ENCODE data around the gene ATAD3A.

ATAD3A gene

DNA sequence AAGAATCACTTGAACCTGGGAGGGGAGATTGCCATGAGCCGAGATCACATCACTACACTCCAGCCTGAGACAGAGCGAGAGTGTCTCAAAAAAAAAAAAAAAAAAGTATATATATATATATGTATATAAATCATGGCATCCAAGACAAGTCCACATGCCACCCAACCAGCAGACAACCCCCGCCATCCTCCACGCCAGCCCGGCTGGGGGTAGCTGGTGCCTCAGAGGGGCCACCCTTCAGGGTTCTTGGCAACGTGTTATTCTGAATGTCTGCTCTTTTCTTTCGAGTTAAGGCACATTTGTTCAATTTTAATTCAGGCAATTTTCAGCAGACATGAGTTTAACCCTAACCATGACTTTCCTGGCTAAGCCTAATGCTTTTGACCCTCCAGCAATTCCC is 38.1 kb downstream of the ATAD3A start:
- no peak overlapping the region for H3K4me3 ChIP-seq (ENCODE audit: control insufficient read depth, low read depth, low read length)
- TF ChIP-seq, protein P1, sequence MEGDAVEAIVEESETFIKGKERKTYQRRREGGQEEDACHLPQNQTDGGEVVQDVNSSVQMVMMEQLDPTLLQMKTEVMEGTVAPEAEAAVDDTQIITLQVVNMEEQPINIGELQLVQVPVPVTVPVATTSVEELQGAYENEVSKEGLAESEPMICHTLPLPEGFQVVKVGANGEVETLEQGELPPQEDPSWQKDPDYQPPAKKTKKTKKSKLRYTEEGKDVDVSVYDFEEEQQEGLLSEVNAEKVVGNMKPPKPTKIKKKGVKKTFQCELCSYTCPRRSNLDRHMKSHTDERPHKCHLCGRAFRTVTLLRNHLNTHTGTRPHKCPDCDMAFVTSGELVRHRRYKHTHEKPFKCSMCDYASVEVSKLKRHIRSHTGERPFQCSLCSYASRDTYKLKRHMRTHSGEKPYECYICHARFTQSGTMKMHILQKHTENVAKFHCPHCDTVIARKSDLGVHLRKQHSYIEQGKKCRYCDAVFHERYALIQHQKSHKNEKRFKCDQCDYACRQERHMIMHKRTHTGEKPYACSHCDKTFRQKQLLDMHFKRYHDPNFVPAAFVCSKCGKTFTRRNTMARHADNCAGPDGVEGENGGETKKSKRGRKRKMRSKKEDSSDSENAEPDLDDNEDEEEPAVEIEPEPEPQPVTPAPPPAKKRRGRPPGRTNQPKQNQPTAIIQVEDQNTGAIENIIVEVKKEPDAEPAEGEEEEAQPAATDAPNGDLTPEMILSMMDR (conservative IDR thresholded peaks at IDR 0.05; ENCODE audit: control insufficient read depth, insufficient read depth, low read depth, low read length), result no peak
- DNase-seq (ENCODE audit: low read depth), result no peak

DNA sequence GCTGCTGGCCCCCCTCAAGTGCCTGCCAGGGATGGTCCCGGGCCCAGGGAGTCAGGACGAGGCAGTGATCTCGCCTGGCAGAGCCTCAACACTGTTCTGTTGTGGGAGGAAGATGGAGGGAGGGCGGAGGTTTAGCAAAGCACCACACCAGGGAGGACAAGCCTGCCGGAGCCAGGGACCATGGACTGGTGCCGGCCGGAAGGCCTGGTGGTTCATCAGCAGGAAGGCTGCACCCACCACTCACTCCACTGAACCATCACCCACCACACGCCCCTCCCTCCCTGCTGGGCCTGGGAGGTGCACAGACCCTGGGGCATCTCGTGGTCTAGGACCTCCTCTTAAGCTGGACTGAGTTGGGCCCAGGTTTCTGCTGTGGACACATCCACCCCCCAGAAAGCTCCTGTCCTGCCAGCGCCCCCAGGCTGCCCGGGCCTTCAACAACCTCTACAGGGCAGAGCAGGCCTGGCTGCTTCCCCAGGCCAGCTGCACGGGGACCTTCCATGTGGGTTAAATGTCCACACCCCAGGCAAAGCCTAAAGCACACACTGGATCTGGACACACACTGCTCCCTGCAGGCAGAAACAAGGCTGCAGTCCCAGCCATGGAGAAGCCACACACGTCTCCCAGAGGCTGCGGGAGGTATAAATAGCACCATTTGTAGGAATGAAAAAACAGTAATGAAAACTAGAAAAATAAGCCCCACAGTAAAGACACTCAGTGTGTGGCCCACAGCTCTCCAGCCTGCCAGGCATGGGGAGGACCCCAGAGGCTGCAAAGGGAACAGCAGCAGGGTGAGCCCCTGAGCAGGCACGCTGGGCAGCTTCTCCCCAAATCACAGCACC is 38.9 kb downstream of the ATAD3A start:
- no peak overlapping the region for H3K4me3 ChIP-seq (ENCODE audit: control insufficient read depth, low read depth, low read length)
- TF ChIP-seq, protein P1 (conservative IDR thresholded peaks at IDR 0.05; ENCODE audit: control insufficient read depth, insufficient read depth, low read depth, low read length), result peak; percentile 61
- DNase-seq (ENCODE audit: low read depth), result peak; percentile 80

DNA sequence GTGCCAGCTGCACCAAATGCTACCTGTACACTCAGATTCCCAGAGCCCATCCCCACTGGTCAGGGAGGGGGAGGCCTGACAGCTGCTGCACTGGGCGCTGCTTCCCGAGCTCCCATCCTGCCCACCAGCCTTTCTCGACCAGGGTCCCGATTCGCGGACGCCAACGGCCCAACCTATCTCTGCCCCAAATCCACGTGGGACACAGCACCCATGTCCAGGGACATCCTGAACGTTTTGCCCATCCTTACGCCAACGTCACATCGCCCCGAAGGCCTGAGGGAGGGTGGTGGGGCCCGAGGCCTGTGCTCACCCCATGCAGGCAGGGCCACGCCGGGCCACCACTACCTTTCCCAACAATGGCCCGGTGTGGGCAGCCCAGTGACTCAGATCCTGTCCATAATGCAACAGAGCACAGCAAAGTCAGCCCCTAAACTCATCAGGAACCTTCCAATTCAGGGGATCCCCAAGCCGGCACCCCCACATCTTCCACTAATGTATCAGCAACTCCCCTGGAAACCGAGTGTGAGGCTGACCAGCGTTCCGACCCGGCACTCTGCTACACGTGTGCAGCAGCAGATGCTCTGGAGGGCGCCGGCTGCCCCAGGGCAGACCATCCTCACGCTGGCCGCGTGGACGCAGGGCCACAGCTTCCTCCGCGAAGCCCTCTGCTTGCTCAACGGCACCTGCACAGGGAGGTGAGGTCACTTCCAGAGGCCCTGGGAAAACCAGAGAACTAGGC is 39.7 kb downstream of the ATAD3A start:
- H3K4me3 ChIP-seq (ENCODE audit: control insufficient read depth, low read depth, low read length), result no peak overlapping the region
- TF ChIP-seq, protein P1 (conservative IDR thresholded peaks at IDR 0.05; ENCODE audit: control insufficient read depth, insufficient read depth, low read depth, low read length), result no peak
- no peak for DNase-seq (ENCODE audit: low read depth)

DNA sequence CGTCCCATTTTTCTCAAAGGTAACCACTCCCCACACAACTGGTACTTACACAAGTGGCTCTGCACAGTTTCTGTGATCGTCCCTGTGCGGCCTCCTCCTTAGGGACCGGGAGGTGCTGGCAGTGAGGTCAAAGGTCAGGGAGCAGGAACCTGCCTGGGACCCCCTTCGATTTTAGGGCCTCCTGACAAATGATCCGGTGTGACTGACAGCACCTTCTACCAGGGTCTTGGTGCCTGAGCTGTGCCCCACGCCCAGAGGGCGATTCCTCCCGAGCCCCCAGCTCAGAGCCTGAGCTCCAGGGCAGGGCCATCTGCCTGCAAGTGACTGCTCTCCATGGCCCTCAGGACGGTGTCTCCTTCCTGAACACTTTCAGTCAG is 40.3 kb downstream of the ATAD3A start:
- no peak for DNase-seq (ENCODE audit: low read depth)
- TF ChIP-seq, protein P1 (conservative IDR thresholded peaks at IDR 0.05; ENCODE audit: control insufficient read depth, insufficient read depth, low read depth, low read length), result no peak
- no peak overlapping the region for H3K4me3 ChIP-seq (ENCODE audit: control insufficient read depth, low read depth, low read length)

DNA sequence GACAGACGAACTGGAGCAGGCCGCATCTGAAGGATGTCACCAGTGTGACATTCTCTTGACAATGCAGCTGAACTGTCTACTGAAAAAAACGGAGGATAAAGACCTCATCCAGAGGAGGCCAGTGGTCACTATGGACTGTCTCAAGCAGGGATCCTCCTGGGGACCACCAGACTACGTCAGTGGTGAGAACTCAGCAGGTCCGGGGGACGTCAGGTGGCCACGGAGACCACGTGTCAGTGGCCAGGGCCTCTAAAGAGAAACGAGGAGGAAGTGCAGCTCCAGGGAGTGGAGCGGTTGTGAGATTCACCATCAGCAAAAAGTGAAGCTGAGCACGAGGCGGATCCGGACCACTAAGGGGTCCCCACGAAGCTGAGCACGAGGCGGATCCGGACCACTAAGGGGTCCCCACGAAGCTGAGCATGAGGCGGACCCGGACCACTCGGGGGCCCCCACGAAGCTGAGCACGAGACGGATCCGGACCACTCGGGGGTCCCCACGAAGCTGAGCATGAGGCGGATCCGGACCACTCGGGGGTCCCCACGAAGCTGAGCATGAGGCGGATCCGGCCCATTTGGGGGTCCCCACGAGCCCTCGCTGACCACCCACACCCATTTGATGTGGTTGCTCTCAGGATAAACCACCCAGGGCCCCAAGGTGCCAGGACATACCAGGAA is 42.0 kb downstream of the ATAD3A start:
- TF ChIP-seq, protein P1 (conservative IDR thresholded peaks at IDR 0.05; ENCODE audit: control insufficient read depth, insufficient read depth, low read depth, low read length), result no peak
- no peak for DNase-seq (ENCODE audit: low read depth)
- no peak overlapping the region for H3K4me3 ChIP-seq (ENCODE audit: control insufficient read depth, low read depth, low read length)

DNA sequence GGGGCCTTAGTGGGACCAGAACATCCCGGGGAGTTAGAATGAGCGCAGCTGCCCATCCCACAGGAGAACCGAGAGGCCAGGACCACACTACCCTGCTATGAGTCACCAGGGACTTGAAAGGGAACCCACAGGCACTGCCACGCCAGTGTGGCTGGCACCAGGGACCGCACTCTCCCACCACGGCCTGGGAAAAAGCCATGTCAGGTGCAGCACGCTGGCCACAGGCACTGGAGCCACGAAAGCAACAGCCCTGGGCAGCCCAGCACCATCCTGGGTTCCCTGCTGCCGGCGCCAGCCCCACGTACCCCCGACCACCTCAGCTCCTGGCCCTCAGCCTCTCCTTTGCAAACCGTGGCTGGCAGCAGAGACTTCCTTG is 42.6 kb downstream of the ATAD3A start:
- no peak for DNase-seq (ENCODE audit: low read depth)
- no peak overlapping the region for H3K4me3 ChIP-seq (ENCODE audit: control insufficient read depth, low read depth, low read length)
- TF ChIP-seq, protein P1 (conservative IDR thresholded peaks at IDR 0.05; ENCODE audit: control insufficient read depth, insufficient read depth, low read depth, low read length), result no peak

Data from fibroblast of mammary gland (primary cell).